Measurements from ENCODE around the gene GRM7. TPM values are rescaled to one million over a fixed set of nuclear protein-coding genes. Genes with fewer than 3 reads are reported as not detected.

The GRM7 gene
- total RNA-seq, 1 experiment from 2014 or later = not detected

- no peaks in the 10 kb centered on the region; a peak in 1 of 4 replicates for H3K9me3 ChIP-seq (ENCODE audit: control insufficient read depth in 1 of 2, insufficient read depth in 1 of 2, low read depth in 1 of 2, low read length in 2 of 2)
- POLR2A ChIA-PET = no interaction called here
- no peak overlapping the region for H2AFZ ChIP-seq (ENCODE audit: low read depth, low read length, poor library complexity, severe bottlenecking)
- no peaks in the 10 kb centered on the region for H3K27me3 ChIP-seq (ENCODE audit: insufficient read depth, low read length)
- H3K4me2 ChIP-seq (ENCODE audit: low read length) = no peak overlapping the region
- CTCF ChIA-PET = no interaction called here
- H3K36me3 ChIP-seq (ENCODE audit: control insufficient read depth in 1 of 2, insufficient read depth in 2 of 2, low read length in 2 of 2) = no peaks in the 10 kb centered on the region
- no peak overlapping the region for H3K4me3 ChIP-seq (replicated peaks in 1 of 2; ENCODE audit: low read depth in 1 of 2, low read length in 2 of 2)
- TF ChIP-seq SRF (IDR thresholded peaks at IDR 0.05; ENCODE audit: low read depth) (no peak), ZFX (IDR thresholded peaks at IDR 0.05) (no peak), REST (IDR thresholded peaks at IDR 0.05; ENCODE audit: low read depth) (no peak), EZH2 (IDR thresholded peaks at IDR 0.05) (no peak), EGR1 (IDR thresholded peaks at IDR 0.05; ENCODE audit: low read depth) (no peak), RAD21 (IDR thresholded peaks at IDR 0.05; ENCODE audit: low read depth) (no peak), ELF1 (IDR thresholded peaks at IDR 0.05; ENCODE audit: borderline replicate concordance, low read depth) (no peak), FOSL1 (IDR thresholded peaks at IDR 0.05; ENCODE audit: low read depth) (no peak), POLR2A (IDR thresholded peaks at IDR 0.05; ENCODE audit: borderline replicate concordance, extremely low read depth, insufficient read depth, insufficient read length) (no peak), ATF3 (IDR thresholded peaks at IDR 0.05) (no peak), POLR2AphosphoS5 (IDR thresholded peaks at IDR 0.05; ENCODE audit: low read depth, low read length) (no peak), CBX3 (IDR thresholded peaks at IDR 0.05; ENCODE audit: low read depth) (no peak), EZH2phosphoT487 (IDR thresholded peaks at IDR 0.05; ENCODE audit: borderline replicate concordance) (no peak), SIN3A (IDR thresholded peaks at IDR 0.05; ENCODE audit: low read depth) (no peak), MAX (IDR thresholded peaks at IDR 0.05) (no peak)
- DNase-seq (ENCODE audit: low read depth, low spot score) (no peak), ATAC-seq (no peak)
- H3K79me2 ChIP-seq (ENCODE audit: insufficient read depth, low read length) = no peaks in the 10 kb centered on the region
- H3K9me2 ChIP-seq (ENCODE audit: insufficient read depth) = no peaks in the 10 kb centered on the region
- RAD21 ChIA-PET (ENCODE audit: low non-redundant PET in 1 of 2, low total read pairs in 2 of 2, uncharacterized antibody in 2 of 2, unreplicated experiment in 2 of 2) = no interaction called here
- H3K27ac ChIP-seq (ENCODE audit: low read depth, low read length) = no peak overlapping the region
- H3K4me1 ChIP-seq (ENCODE audit: control insufficient read depth in 1 of 2, insufficient read depth in 2 of 2, low read length in 2 of 2) = no peaks in the 10 kb centered on the region
- intact Hi-C loops (cut with micrococcal nuclease) = no loop called here
- H3K9ac ChIP-seq (ENCODE audit: low read length) = no peak overlapping the region
- no peaks in the 10 kb centered on the region for H4K20me1 ChIP-seq (ENCODE audit: insufficient read depth)
- BruUV-seq (replicated peaks) = no TSS peak
These were observed 67.1 kb downstream of the GRM7 start for GRCh38 chr3:6928064-6928463.
